Heart right ventricle (tissue), 16 donors: ENCODE measurements around the gene PVALB. TPM values are rescaled to one million over a fixed set of nuclear protein-coding genes. Genes with fewer than 3 reads are reported as not detected.

Experiments used
- ATAC-seq, 8 donors: fragments of 200-7000 bp; cut with Tn5 transposase; one replicate each; pipeline ENCODE4 v1.9.1; 2020; ENCODE audit warnings: mild to moderate bottlenecking in 8 of 8, moderate library complexity in 8 of 8, moderate number of reproducible peaks in 1 of 8
- DNase-seq, 2 donors: peaks; one replicate each; pipeline ENCODE4 v3.0.0-alpha.2; 2020
- H3K27ac ChIP-seq, 10 donors: fragments of 200-600 bp; sonication (generic) in 2 of 10; one replicate each; pipeline versions ENCODE4 v1.5.0 to v1.8.0; 2020 to 2022; ENCODE audit warnings: mild to moderate bottlenecking in 3 of 10
- H3K27me3 ChIP-seq, 7 donors: fragments of 200-600 bp; one replicate each; pipeline ENCODE4 v1.8.0; 2021 to 2022; ENCODE audit warnings: mild to moderate bottlenecking in 2 of 7
- H3K36me3 ChIP-seq, 9 donors: fragments of 200-600 bp; sonication (generic) in 1 of 9; one replicate each; pipeline versions ENCODE4 v1.5.0 to v1.8.0; 2020 to 2022; ENCODE audit warnings: mild to moderate bottlenecking in 2 of 9
- H3K4me1 ChIP-seq, 9 donors: fragments of 200-600 bp; sonication (generic) in 1 of 9; one replicate each; pipeline versions ENCODE4 v1.5.0 to v1.8.0; 2020 to 2022; ENCODE audit warnings: mild to moderate bottlenecking in 4 of 9
- H3K4me3 ChIP-seq, 10 donors: fragments of 200-600 bp; sonication (generic) in 2 of 10; one replicate each; pipeline versions ENCODE4 v1.5.0 to v1.8.0; 2020 to 2022; ENCODE audit warnings: mild to moderate bottlenecking in 7 of 10, moderate library complexity in 2 of 10
- H3K9me3 ChIP-seq, 11 donors: fragments of 200-600 bp in 10 of 11; sonication (generic) in 2 of 11; one replicate each; pipeline versions ENCODE4 v1.5.0 to v1.8.0; 2013 to 2022; ENCODE audit warnings: mild to moderate bottlenecking in 2 of 11, control low read depth in 1 of 11, moderate library complexity in 1 of 11
- WGBS, 2 donors: extraction: QIAGEN DNeasy Blood & Tissue Kit; methylation state at CpG; one replicate each; pipeline ENCODE4 v1.1.7; 2013; ENCODE audit warnings: inconsistent platforms in 1 of 2; 5-methylcytosine and 5-hydroxymethylcytosine counted together
- intact Hi-C, 10 donors: fragments of 100-400 bp; cut with DNase I; formaldehyde crosslinking; loops; one replicate each; pipeline versions ENCODE4 v1.11.1 to v1.14.2; 2022
- polyA plus RNA-seq, 2 donors: library from polyadenylated mRNA; stranded (reverse); fragments of 200-250 nt; gene quantifications; one replicate each; pipeline ENCODE4 v1.2.3, GENCODE V29; 2013
- total RNA-seq, 10 donors: library from RNA; stranded (reverse); fragmentation: NEBNext Ultra II Directional in 3 of 10; extraction: Animal tissue kit (Norgen Biotek cat#: 25700) in 3 of 10; gene quantifications; one replicate each; pipeline versions ENCODE4 v1.2.1 to v1.2.4, GENCODE V29; 2021 to 2023
- TF ChIP-seq, protein P1 (sequence below), 9 donors: fragments of 200-600 bp; sonication (generic) in 2 of 9; IDR thresholded peaks; one replicate each; pipeline versions ENCODE4 v1.5.0 to v1.8.0; 2021 to 2022; ENCODE audit warnings: antibody characterized with exemption in 9 of 9, mild to moderate bottlenecking in 5 of 9, moderate library complexity in 1 of 9
- donor health status: Arrhythmogenic right ventricular cardiomyopathy.
- donor health status: ischemic (EF 13 %, LVEDD 7.1; RV severe dilation, severe dysfunction).
- donor health status: healthy with polysubstance abuse.
- donor health status: DM: no; HTN: yes; CAD: no.
- donor health status: DM: no; HTN: no; CAD: no.
- donor health status: ischemic (EF 25% LVEDD 6.9; RV normal size, moderate dysfunction).
- donor health status: ischemic (EF 25% LVEDD 5.7; RV mildly dilated, moderate dysfunction).
- donor health status: healthy.
- donor health status: DM: yes; HTN: yes; CAD: no.
- donor health status: Ischemic cardiomyopathy.
- donor health status: ischemic (EF 35%, LVEDD 5.7; RV mildly dilated, moderate dysfunction).
- donor health status: nonischemic (EF 11% LVEDD 7.7; RV severe dilation, severe dysfunction).
- donor health status: DM: yes; HTN: yes; CAD: no.
- donor health status: PGD.
- donor health status: ischemic (EF 29% LVEDD 5.4; RV normal size, mild dysfunction).
- donor health status: nonischemic (EF 23%, LVEDD 6.1; RV moderate dilation, normal function).

Gene PVALB
- total and polyA plus RNA-seq, 12 donors: not detected

DNA sequence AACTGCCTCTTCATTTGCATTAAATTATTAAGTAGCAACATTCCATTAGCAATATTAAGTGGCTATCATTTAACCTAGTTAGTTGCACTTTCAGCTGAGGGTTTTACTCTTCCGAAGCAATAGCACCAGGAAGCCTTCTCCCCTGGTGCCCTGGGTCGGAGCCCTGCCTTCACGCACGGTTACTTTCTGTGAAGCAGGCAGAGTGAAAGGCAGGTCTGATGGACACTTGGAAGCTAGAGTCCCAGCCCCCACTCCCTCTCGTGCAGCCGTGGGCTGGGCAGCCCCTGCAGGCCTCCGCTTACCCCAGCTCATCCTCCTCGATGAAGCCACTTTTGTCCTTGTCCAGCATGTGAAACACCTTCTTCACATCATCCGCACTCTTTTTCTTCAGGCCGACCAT, 2.0 kb downstream of the PVALB start:
- Histone ChIP-seq H3K27ac (no peak overlapping the region), H3K9me3 (no peaks in the 10 kb centered on the region), H3K27me3 (peaks cover 34 to 95% (median 74%) of the 10 kb centered on the region in 7 donors), H3K4me1 (peaks cover 4 to 15% (median 12%) of the 10 kb centered on the region in 9 donors), H3K36me3 (no peaks in the 10 kb centered on the region), H3K4me3 (no peak overlapping the region)
- TF ChIP-seq, protein P1, sequence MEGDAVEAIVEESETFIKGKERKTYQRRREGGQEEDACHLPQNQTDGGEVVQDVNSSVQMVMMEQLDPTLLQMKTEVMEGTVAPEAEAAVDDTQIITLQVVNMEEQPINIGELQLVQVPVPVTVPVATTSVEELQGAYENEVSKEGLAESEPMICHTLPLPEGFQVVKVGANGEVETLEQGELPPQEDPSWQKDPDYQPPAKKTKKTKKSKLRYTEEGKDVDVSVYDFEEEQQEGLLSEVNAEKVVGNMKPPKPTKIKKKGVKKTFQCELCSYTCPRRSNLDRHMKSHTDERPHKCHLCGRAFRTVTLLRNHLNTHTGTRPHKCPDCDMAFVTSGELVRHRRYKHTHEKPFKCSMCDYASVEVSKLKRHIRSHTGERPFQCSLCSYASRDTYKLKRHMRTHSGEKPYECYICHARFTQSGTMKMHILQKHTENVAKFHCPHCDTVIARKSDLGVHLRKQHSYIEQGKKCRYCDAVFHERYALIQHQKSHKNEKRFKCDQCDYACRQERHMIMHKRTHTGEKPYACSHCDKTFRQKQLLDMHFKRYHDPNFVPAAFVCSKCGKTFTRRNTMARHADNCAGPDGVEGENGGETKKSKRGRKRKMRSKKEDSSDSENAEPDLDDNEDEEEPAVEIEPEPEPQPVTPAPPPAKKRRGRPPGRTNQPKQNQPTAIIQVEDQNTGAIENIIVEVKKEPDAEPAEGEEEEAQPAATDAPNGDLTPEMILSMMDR (IDR thresholded peaks at IDR 0.05): no peak
- 57 to 58% methylated on average over 10 of the region's 10 CpGs for WGBS, 2 donors
- ATAC-seq (no peak), DNase-seq (no peak)
- intact Hi-C loops: no loop called here

DNA sequence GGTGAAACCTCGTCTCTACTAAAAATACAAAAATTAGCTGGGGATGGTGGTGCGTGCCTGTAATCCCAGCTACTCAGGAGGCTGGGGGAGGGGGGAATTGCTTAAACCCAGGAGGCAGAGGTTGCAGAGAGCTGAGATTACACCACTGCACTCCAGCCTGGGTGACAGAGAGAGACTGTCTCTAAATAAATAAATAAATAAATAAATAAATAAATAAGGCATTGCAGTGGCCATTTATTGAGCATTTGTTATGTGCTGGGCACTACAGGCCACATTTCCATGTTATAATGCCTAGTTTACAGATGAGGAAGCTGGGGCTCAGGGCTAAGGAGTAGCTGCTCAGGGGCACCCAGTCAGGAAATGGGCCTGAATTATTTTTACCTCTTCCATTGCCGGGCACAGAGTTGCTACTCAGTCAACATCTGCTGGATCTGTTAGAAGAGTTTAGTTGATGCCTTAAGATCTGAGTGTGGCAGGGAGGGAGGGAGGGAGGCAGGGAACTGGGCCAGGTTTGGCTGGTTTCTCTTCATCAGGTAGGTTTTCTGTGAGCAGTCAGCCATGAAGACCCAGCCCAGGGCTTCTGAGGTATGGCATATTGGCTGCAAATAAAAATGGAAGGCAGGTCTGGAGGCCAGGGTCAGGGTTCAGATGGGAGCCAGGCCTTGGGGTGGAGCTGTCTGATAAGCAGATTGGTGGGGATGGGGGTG, 5.6 kb downstream of the PVALB start:
- H3K4me3 ChIP-seq: no peak overlapping the region
- intact Hi-C loops: no loop called here
- peaks cover 3 to 80% (median 44%) of the 10 kb centered on the region in 7 donors for H3K27me3 ChIP-seq
- TF ChIP-seq, protein P1 (IDR thresholded peaks at IDR 0.05): no peak
- H3K27ac ChIP-seq: no peak overlapping the region
- H3K9me3 ChIP-seq: no peaks in the 10 kb centered on the region
- WGBS, 2 donors: 84 to 86% methylated on average over 3 of the region's 3 CpGs
- no peaks in the 10 kb centered on the region for H3K36me3 ChIP-seq
- DNase-seq (no peak), ATAC-seq (no peak)
- peaks cover 0 to 12% (median 1%) of the 10 kb centered on the region in 9 donors for H3K4me1 ChIP-seq

DNA sequence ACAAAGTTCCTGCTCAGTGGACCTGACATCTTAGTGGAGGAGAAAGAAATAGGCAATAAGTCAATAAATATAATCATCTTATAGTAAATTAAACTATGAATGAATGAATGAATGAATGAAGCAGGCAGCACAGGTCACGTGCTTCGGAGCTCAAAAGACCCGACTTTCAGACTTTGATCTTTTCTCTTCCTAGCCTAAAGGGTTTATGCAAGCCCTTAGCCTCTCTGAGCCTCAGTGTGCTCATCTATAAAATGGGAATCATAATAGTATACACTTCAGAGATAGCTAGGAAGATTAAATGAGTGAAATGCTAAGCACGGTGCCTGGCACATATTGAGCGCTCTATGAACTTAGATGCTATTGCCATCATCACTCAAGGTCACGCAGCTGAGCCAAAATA, 7.5 kb downstream of the PVALB start:
- TF ChIP-seq, protein P1 (IDR thresholded peaks at IDR 0.05): no peak
- intact Hi-C loops: no loop called here
- ATAC-seq (no peak), DNase-seq (no peak)
- no peaks in the 10 kb centered on the region for H3K9me3 ChIP-seq
- no peak overlapping the region for H3K4me3 ChIP-seq
- H3K36me3 ChIP-seq: no peaks in the 10 kb centered on the region
- H3K27me3 ChIP-seq: peaks cover 0 to 80% (median 43%) of the 10 kb centered on the region in 7 donors
- WGBS, 2 donors: 89 to 92% methylated on average over 6 of the region's 6 CpGs
- H3K4me1 ChIP-seq: peaks cover 0 to 9% (median 0%) of the 10 kb centered on the region in 9 donors
- H3K27ac ChIP-seq: no peak overlapping the region

DNA sequence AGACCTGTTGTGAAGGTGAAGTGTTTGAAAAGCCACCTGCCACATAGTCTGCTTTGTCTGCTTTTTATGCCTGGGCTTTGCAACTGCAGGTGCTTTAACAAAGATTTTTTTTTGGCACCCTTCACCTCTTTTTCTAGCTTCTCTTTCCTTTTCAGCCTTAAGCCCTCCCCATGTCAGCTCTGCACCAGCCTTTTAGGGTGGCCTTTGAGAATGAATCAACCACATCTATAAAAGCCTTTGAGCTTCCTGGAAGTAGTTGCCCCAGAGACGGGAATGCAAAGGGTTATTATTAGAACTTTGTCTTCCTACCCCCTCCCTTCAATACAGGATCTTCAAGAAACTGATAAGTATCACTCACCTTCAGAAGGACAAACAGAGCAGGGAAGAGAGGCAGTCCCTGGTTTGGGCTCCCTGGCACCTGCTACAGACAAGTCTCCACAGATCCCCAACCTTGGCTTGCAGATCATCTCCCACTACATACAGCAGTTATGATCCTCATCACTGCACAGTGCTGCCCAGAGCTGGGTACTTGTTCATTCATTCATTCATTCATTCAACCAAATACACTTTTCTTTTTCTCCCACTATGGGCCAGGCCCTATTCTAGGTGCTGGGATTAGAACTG, 8.0 kb downstream of the PVALB start:
- H3K4me3 ChIP-seq: no peak overlapping the region
- intact Hi-C loops: no loop called here
- no peaks in the 10 kb centered on the region for H3K36me3 ChIP-seq
- peaks cover 0 to 78% (median 47%) of the 10 kb centered on the region in 7 donors for H3K27me3 ChIP-seq
- DNase-seq (no peak), ATAC-seq (no peak)
- WGBS, 2 donors: 57 to 61% methylated on average over 1 of the region's 1 CpG
- no peaks in the 10 kb centered on the region for H3K9me3 ChIP-seq
- TF ChIP-seq, protein P1 (IDR thresholded peaks at IDR 0.05): no peak
- no peak overlapping the region for H3K27ac ChIP-seq
- H3K4me1 ChIP-seq: peaks cover 0 to 9% (median 0%) of the 10 kb centered on the region in 9 donors
